NCI-H2029 (cell line): ENCODE data around the gene DLG2.

Source experiments
- DNase-seq: peaks from one replicate; lab custom pipeline; 2025; lab: John Stamatoyannopoulos, UW

DLG2 gene

GRCh38 chr11:85558411-85558810, 68.7 kb downstream of the DLG2 start:
- DNase-seq, result no peak

GRCh38 chr11:85551881-85552280, 75.3 kb downstream of the DLG2 start:
- no peak for DNase-seq

- no peak for DNase-seq
Measured at GRCh38 chr11:85541683-85542082, 85.5 kb downstream of the DLG2 start.

GRCh38 chr11:85540635-85541205, 86.4 kb downstream of the DLG2 start:
- no peak for DNase-seq

DNA sequence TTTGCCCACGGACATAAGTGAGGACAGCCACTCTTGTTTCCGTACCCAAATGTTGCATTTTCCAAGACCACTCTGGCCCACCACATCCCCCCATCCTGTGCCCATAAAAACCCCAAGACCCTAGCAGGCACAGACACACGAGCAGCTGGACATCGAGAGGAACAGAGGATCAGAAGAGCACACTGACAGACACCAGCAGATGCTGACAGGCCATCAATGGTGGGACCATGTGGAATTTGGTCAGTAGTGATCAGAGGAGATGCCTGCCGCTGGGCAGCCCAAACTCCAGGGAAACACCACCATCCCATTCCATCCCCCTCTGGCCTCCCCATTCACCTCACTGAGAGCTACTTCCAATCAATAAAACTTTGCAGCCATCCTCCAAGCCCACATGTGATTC, 87.0 kb downstream of the DLG2 start:
- DNase-seq, result no peak

DNA sequence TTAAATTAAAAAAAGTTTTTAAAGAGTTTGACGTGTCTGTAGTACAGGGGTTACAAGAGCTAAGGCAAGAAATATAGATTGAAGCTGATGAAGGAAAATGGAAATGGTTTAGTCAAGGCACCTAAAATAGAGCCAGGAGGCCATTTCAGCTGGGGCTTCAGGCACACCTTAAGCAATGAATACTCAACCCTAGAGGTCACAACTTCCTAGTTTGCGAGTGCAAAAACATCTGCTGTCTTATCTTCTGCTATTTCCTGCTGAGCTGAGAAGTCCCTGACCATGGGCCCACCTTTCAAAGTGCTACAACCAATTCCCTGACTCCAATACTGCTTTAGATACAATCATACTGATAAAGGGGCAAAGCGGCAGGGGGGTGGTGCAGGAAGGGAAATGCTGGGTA, 87.4 kb downstream of the DLG2 start:
- DNase-seq, result no peak

GRCh38 chr11:85539029-85539689, 88.0 kb downstream of the DLG2 start:
- DNase-seq, result no peak

DNA sequence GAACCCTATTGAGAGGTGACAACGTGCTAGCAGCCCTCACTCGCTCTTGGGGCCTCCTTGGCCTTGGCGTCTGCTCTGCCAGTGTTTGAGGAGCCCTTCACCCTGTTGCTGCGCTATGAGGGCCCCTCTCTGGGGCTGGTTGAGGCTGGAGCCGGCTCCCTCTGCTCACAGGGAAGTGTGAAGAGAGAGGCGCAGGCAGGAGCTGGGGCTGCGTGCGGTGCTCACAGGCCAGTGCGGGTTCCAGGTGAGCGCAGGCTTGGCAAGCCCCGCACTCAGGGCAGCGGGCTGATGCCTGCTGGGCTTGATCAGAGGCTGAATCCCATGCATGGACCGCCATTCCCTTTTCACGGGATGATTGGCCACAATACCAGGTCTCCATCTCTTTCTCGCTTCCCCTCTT, 90.7 kb downstream of the DLG2 start:
- DNase-seq, result no peak

- DNase-seq, result no peak
Measured at GRCh38 chr11:85534806-85535205, 92.3 kb downstream of the DLG2 start.

DNA sequence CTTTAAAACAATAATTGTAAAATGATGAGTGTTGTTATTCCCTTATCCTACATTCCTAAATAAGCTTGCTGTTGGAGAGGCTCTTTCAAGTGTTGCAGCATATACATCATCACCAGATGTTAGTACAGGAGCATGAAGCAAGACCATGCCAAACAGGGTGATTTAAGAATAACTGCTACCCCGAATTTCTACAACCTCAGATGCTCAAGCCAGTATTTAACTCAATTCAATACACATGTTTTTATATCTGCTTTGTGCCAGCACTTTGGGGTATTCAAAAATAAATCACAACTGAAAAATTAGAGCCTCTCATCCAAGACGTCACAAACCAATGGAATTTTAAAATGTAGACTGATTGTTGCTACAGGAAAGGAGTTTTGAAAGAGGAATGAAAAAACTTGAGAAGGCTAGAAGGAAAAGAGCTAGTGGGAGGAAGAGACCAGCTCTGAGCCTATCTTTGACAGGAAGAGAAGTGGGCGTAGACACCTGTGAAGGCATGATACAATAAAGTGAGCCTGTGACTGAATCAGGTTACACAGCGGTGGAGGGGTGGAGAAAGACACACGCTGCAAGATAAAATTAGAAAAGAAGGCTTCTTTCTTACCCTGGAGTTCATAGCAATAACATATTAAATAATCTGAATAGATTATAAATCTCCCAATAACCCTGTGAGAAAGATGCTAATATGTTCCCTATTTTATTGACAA, 95.8 kb downstream of the DLG2 start:
- no peak for DNase-seq

GRCh38 chr11:85530634-85531033, 96.5 kb downstream of the DLG2 start:
- no peak for DNase-seq

GRCh38 chr11:85526564-85526963, 100.6 kb downstream of the DLG2 start:
- DNase-seq, result no peak

GRCh38 chr11:85525686-85526085, 101.5 kb downstream of the DLG2 start:
- DNase-seq, result no peak

GRCh38 chr11:85517272-85517671, 109.9 kb downstream of the DLG2 start:
- DNase-seq, result no peak

DNA sequence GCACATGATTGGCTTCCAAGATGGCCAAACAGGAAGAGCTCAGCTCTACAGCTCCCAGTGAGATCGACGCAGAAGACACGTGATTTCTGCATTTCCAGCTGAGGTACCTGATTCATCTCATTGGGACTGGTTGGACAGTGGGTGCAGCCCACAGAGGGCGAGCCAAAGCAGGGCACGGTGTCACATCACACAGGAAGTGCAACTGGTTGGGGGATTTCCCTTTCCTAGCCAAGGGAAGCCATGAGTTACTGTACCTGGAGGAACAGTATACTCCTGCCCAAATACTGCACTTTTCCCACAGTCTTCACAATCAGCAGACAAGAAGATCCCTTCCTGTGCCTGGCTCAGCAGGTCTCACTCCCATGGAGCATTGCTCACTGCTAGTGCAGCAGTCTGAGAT, 131.2 kb downstream of the DLG2 start:
- no peak for DNase-seq

- no peak for DNase-seq
Measured at GRCh38 chr11:85494396-85494795, 132.7 kb downstream of the DLG2 start.

- no peak for DNase-seq
Measured at GRCh38 chr11:85485902-85486301, 141.2 kb downstream of the DLG2 start.

GRCh38 chr11:85483861-85484260, 143.3 kb downstream of the DLG2 start:
- DNase-seq, result no peak

DNA sequence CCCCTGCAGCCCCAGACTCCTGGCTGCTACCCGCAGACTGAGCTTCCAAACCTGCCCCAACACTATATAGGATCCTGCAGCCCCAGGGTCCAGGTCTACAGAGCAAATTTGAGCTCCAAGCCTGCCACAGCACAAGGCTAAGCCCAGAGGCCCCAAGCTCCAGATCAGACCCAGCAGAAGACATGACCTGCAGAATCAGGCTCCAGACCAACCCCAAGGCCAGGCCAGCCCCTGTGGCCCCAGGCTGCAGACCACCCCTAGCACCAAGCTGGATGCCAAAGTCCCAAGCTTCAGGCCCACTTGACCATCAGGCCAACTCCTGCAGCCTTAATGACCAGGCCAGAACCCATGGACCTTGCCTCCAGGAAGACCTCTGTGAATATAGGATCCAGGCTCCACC, 145.3 kb downstream of the DLG2 start:
- DNase-seq, result no peak

GRCh38 chr11:85475660-85476517, 151.3 kb downstream of the DLG2 start:
- DNase-seq, result no peak

DNA sequence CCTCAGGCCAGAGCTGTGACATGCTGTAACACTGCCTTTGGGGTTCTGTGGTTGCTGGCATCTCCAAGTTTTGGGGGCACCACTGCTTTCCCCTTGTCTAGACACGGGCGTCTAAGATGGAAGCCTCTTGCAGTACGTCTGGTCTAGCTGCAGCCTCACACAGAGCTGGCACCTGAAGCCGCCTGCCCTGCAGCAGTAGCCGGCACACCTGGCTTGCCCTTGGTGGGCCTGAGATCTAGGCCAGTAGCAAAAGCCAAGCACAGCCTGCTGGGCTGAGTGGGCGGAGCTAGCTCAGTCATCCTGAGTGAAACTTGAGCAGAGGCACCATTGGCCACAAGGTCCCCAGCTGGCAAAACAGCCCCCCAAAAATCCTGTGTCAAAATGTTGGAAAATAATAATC, 154.2 kb downstream of the DLG2 start:
- no peak for DNase-seq

- DNase-seq, result no peak
Measured at GRCh38 chr11:85464283-85464682, 162.9 kb downstream of the DLG2 start.

DNA sequence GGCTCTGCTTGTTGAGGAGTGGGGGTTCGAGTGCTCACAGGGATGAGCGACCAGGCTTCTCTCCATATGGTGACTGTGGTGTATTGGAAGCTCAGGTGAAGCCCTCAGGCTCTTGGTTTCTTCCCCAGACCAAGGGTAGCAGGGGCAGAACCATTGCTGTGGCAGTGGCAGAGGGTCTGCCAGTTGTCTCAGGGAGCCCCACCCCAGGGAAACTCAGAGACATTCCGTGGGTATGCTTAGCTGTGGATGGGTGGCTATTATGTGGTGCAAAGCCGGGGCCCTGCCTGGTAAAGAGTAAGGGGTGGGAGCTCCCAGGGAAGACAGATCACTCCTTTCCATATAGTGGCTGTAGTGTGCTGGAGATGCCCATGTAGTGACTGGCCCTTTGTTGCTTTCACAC, 167.8 kb downstream of the DLG2 start:
- DNase-seq, result no peak
